GM19351 (cell line): ENCODE data around the gene ACTL6B.
"Not testable (repeated sequence)": the region's sequence is repeated elsewhere in the genome, so short reads cannot be mapped to it uniquely, and the experiment has no call there.

ENCODE experiments used
- ATAC-seq: cut with Tn5 transposase; IDR thresholded peaks from one replicate; pipeline ENCODE4 v1.9.1; 2021; ENCODE audit warnings: mild to moderate bottlenecking, moderate library complexity; ENCODE audit not compliant: unreplicated experiment

ACTL6B gene

GRCh38 chr7:100671353-100672327, 15.4 kb upstream of the ACTL6B start:
- ATAC-seq = no peak

- ATAC-seq = no peak
These were observed 13.8 kb upstream of the ACTL6B start for GRCh38 chr7:100670074-100670473.

- not testable (repeated sequence) for ATAC-seq
These were observed 12.9 kb upstream of the ACTL6B start for GRCh38 chr7:100669106-100669505.

- no peak for ATAC-seq
These were observed 11.8 kb upstream of the ACTL6B start for GRCh38 chr7:100668069-100668449.

- no peak for ATAC-seq
These were observed 11.3 kb upstream of the ACTL6B start for GRCh38 chr7:100667331-100668068.

- no peak for ATAC-seq
These were observed 9.0 kb upstream of the ACTL6B start for GRCh38 chr7:100665168-100665726.

GRCh38 chr7:100662194-100662776, 6.0 kb upstream of the ACTL6B start:
- not testable (repeated sequence) for ATAC-seq

GRCh38 chr7:100654908-100655831, 1.1 kb downstream of the ACTL6B start:
- no peak for ATAC-seq

GRCh38 chr7:100649826-100650565, 6.3 kb downstream of the ACTL6B start:
- ATAC-seq = no peak

GRCh38 chr7:100642534-100642907, 13.7 kb downstream of the ACTL6B start:
- peak; percentile 63 for ATAC-seq

- no peak for ATAC-seq
These were observed 14.3 kb downstream of the ACTL6B start for GRCh38 chr7:100641860-100642533.

- no peak for ATAC-seq
These were observed 14.8 kb downstream of the ACTL6B start, which contains the start of gene TFR2 for GRCh38 chr7:100641463-100641859. TSS of gene TFR2 (minus strand) at chr7:100641552. CDS start at chr7:100641509, 43 bp downstream.

GRCh38 chr7:100640517-100641440, 15.5 kb downstream of the ACTL6B start:
- no peak for ATAC-seq

- ATAC-seq = no peak
These were observed 16.2 kb downstream of the ACTL6B start for GRCh38 chr7:100639995-100640516.

GRCh38 chr7:100632951-100633717, 23.1 kb downstream of the ACTL6B start:
- ATAC-seq = peak; percentile 69

- ATAC-seq = no peak
These were observed 26.2 kb downstream of the ACTL6B start for GRCh38 chr7:100630066-100630465.
